Osteoblast (primary cell): ENCODE measurements around the gene NAA10. TPM values are rescaled to one million over a fixed set of nuclear protein-coding genes. Genes with fewer than 3 reads are reported as not detected.

Experiments
- DNase-seq: peaks from one replicate; pipeline ENCODE4 v3.0.0; 2011; ENCODE audit warnings: low spot score, mixed read lengths; ENCODE audit not compliant: insufficient read length; ENCODE audit errors: missing footprints
- H2AFZ ChIP-seq: 2 replicates; pipeline ENCODE4 v1.6.0; 2011; ENCODE audit warnings: mild to moderate bottlenecking, low read length
- H3K27ac ChIP-seq: 2 replicates; pipeline ENCODE4 v1.5.1; 2011; ENCODE audit warnings: mild to moderate bottlenecking, low read depth, low read length, moderate library complexity
- H3K27me3 ChIP-seq: 2 replicates; pipeline ENCODE4 v1.6.0; 2012; ENCODE audit warnings: mild to moderate bottlenecking, control low read depth, inconsistent platforms, low read length, moderate library complexity; ENCODE audit not compliant: insufficient read depth
- H3K36me3 ChIP-seq: 2 replicates; pipeline ENCODE4 v1.5.1; 2011; ENCODE audit warnings: mild to moderate bottlenecking, low read length, control low read depth, moderate library complexity; ENCODE audit not compliant: insufficient read depth
- H3K4me1 ChIP-seq: 2 replicates; pipeline ENCODE4 v1.5.1; 2011; ENCODE audit warnings: mild to moderate bottlenecking, low read length, control low read depth, moderate library complexity; ENCODE audit not compliant: insufficient read depth
- H3K4me2 ChIP-seq: 2 replicates; pipeline ENCODE4 v1.6.0; 2011; ENCODE audit warnings: mild to moderate bottlenecking, low read length; ENCODE audit not compliant: insufficient read depth
- H3K4me3 ChIP-seq: fragments of 200-600 bp; sonication (generic); 3 replicates; pipeline ENCODE4 v1.5.1; 2012; ENCODE audit warnings: mild to moderate bottlenecking, low read length, inconsistent platforms; ENCODE audit not compliant: insufficient read depth
- H3K79me2 ChIP-seq: 2 replicates; pipeline ENCODE4 v1.6.0; 2012; ENCODE audit warnings: mild to moderate bottlenecking, low read length, control low read depth, inconsistent platforms; ENCODE audit not compliant: insufficient read depth
- H3K9me3 ChIP-seq: 2 replicates; pipeline ENCODE4 v1.5.1; 2011; ENCODE audit warnings: low read depth, low read length, control low read depth
- H4K20me1 ChIP-seq: 2 replicates; pipeline ENCODE4 v1.6.0; 2012; ENCODE audit warnings: mild to moderate bottlenecking, low read length, control low read depth; ENCODE audit not compliant: insufficient read depth
- CTCF ChIP-seq: IDR thresholded peaks from 2 replicates; pipeline ENCODE4 v1.5.1; 2011; ENCODE audit warnings: mild to moderate bottlenecking, low read depth, low read length, moderate library complexity; ENCODE audit errors: extremely low read depth
- total RNA-seq: library from RNA; depleted of rRNA; stranded (reverse); fragments of >200 nt; gene quantifications from 2 replicates; pipeline ENCODE4 v1.2.3, GENCODE V29; 2012

Gene NAA10
- total RNA-seq, 1 donor: 43.4 TPM

DNA sequence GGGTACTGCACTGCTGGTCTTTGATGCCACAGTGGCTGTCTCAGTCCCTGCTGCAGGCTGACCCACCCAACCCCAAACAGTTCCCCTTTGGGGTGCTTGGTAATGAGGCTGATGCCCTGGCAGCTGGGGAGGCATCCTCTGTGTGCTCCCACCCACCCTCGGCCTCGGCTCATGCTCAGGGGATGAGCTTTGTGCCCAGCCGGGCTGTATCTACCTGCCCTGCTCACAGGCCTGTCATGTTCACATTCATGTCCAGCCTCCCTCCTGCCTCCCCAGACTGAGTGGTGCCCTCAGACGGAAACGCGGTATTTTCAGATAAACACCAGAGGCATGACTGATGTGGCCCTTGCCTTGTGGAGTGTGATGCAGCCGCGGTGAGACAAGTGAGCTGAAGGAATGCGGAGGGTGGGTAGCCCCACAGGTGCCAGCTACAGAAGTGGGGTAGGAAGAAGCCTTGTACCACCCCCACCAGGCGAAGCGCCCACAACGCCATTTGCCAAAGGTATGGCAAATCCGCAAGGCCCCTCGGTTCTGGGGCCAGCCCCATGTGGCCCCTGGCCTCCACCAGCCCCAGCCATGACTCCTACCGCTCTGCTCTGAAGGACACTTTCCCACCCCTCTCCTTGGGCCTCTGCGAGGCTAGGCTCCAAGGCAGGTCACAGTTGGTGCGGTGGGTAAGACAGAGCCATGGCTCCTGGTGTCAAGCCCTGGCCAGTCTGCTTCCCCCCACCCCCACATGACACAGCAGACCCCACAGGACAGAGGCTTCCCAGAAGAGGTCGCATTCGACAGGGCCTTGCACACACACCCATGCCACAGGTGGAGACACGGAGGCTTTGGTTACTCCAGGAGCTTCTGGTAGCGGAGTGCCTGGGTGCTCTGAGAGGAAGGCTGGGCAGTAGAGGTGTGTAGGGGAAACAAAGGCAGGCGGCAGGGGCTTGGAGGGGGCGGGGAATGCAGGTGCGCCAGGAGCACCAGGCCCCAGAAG, 11.4 kb upstream of the NAA10 start:
- Histone ChIP-seq H3K4me1 (no peaks in the 10 kb centered on the region), H3K4me2 (no peak overlapping the region), H3K4me3 (no peak overlapping the region), H2AFZ (no peak overlapping the region), H3K27ac (no peak overlapping the region), H3K9me3 (no peaks in the 10 kb centered on the region), H3K36me3 (peaks cover 20% of the 10 kb centered on the region), H3K79me2 (no peaks in the 10 kb centered on the region), H3K27me3 (no peaks in the 10 kb centered on the region), H4K20me1 (no peaks in the 10 kb centered on the region)
- no peak for TF ChIP-seq CTCF
- DNase-seq: no peak

- DNase-seq: no peak
- H3K36me3 ChIP-seq: peaks cover 6% of the 10 kb centered on the region
- no peaks in the 10 kb centered on the region for H3K9me3 ChIP-seq
- H3K4me3 ChIP-seq: peak overlapping the region; percentile 51
- no peaks in the 10 kb centered on the region for H3K79me2 ChIP-seq
- no peaks in the 10 kb centered on the region for H3K4me1 ChIP-seq
- H3K27me3 ChIP-seq: peaks cover 5% of the 10 kb centered on the region
- H4K20me1 ChIP-seq: no peaks in the 10 kb centered on the region
- H3K4me2 ChIP-seq: no peak overlapping the region
- no peak overlapping the region for H2AFZ ChIP-seq
- H3K27ac ChIP-seq: no peak overlapping the region
- TF ChIP-seq CTCF: no peak
Measured at GRCh38 chrX:153944800-153945150, 9.9 kb upstream of the NAA10 start.

DNA sequence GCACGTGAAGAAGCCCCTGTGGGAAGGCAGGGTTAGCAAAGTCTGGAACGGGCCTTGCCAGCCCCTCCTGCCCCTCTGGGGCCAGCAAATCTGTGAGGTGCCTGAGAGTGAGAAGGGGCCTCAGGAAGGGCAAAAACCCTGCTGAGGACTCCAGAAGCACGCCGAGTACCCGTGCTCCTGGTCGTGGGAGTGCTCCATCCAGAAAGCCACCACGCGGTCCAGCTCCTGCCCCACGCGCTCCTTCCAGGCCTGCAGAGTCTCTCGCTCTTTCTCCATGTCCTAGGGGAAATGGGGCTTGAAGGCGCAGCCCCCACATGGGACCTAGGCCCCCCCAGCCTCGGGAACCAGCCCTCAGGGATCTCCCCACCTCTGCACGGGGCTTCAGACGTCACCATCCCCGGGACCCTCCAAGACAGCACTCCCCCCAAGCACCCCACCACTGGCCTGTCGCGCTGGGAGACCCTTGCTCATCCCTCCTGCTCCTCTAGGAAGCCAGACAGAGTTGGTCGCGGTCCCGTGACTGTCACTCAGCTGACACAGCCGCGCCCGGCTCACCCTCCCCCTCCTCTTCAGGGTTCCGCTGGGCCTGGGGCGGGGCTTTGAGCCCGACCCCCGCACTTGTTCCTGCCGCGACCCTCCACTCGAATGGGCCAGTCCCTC, 9.4 kb upstream of the NAA10 start, which contains the start of gene RENBP:
RENBP (minus strand) TSS at position 504 of the 660 bp plus-strand sequence; CDS start at position 471, 33 bp downstream.
- no peak within 1 kb of the TSS for H3K27ac ChIP-seq
- H3K27me3 ChIP-seq: peaks cover 5% of the 10 kb centered on the region
- H3K79me2 ChIP-seq: no peaks in the 10 kb centered on the region
- peaks cover under 1% of the 10 kb centered on the region for H3K36me3 ChIP-seq
- no peak for DNase-seq
- no peaks in the 10 kb centered on the region for H3K9me3 ChIP-seq
- TF ChIP-seq CTCF: no peak
- H3K4me2 ChIP-seq: peak within 1 kb of the TSS; percentile 23
- H3K4me3 ChIP-seq: peak within 1 kb of the TSS; percentile 51
- H3K4me1 ChIP-seq: no peaks in the 10 kb centered on the region
- no peaks in the 10 kb centered on the region for H4K20me1 ChIP-seq
- H2AFZ ChIP-seq: peak within 1 kb of the TSS; percentile 47
